ENCODE results near the gene ROR2. TPM values are rescaled to one million over a fixed set of nuclear protein-coding genes. Genes with fewer than 3 reads are reported as not detected.

ROR2 gene
- total and polyA plus RNA-seq, 2 of the 8 experiments (the other 6 are each of a cell fraction or from before 2014, with no cell fraction given) = 2.7 to 4.3 TPM

DNA sequence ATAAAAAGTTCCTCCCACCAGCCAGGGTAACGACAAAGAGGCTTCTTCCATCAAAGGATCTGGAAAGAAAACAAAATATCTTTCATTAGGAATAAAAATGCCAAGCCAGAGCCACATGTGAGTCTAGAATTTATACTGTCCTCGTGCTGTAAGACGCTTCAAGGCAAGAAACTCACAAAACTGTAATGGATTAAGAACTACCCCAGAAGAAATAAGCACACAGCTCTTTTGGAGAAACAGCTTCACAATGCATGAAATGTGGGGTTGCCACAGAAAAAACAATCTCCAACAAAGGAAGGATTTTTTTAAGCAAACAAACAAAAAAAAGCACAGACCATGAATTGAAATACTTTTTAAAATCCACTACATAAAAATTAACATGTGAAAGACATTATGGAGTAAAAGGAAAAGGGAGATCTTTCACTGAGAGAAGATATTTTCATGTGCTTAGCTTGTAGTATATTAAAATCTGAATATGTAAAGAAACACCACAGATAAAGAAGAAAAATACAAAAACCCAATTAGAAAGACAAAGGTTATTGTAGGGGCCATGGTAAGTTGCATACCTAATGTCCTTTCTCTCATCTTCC, 385.9 kb downstream of the ROR2 start:
- H2AFZ ChIP-seq (ENCODE audit: low read length) = no peak overlapping the region
- no peak overlapping the region for H3K14ac ChIP-seq (ENCODE audit: insufficient read length)
- ChIA-PET CTCF (ENCODE audit: partially characterized antibody) (no interaction called here), POLR2A (ENCODE audit: partially characterized antibody) (no interaction called here)
- peak overlapping the region; percentile 19 for H2BK120ac ChIP-seq (replicated peaks; ENCODE audit: low read depth, low read length)
- DNase-seq (ENCODE audit: low read depth in 1 of 2, low spot score in 2 of 2) (no peak), FAIRE-seq (no peak)
- no peak overlapping the region for H3K9ac ChIP-seq (replicated peaks in 1 of 4; ENCODE audit: extremely low read depth in 1 of 4, low read depth in 3 of 4, low read length in 3 of 4)
- H4K5ac ChIP-seq (ENCODE audit: insufficient read length, low read depth, low read length) = no peak overlapping the region
- no peaks in the 10 kb centered on the region; the same call in 1 of the 2 replicates for H3K23me2 ChIP-seq (ENCODE audit: low read depth, low read length)
- H3K56ac ChIP-seq (replicated peaks; ENCODE audit: insufficient read length, low read depth, low read length) = no peak overlapping the region
- no peaks in the 10 kb centered on the region for H3K27me3 ChIP-seq (replicated peaks in 1 of 4; ENCODE audit: control insufficient read depth in 3 of 4, extremely low read depth in 1 of 4, insufficient read depth in 3 of 4, low read length in 3 of 4)
- H3K4ac ChIP-seq (replicated peaks; ENCODE audit: insufficient read length, low read depth, low read length) = no peak overlapping the region
- no peak overlapping the region for H3K27ac ChIP-seq (ENCODE audit: low read depth, low read length)
- no peak overlapping the region for H2BK15ac ChIP-seq (ENCODE audit: low read length)
- H2BK20ac ChIP-seq (ENCODE audit: low read length) = no peak overlapping the region
- peaks cover 0 to 4% (median 2%) of the 10 kb centered on the region in 4 experiments; a peak in 5 of 7 replicates for H3K4me1 ChIP-seq (replicated peaks in 1 of 4; ENCODE audit: control insufficient read depth in 3 of 4, insufficient read depth in 4 of 4, low read length in 3 of 4)
- no peak overlapping the region for H4K91ac ChIP-seq (replicated peaks; ENCODE audit: insufficient read length, low read length)
- 0 out of 4 replicates have a peak overlapping the region, but pooled peaks of 1 of the 2 experiments have one; percentile 6 for H3K4me2 ChIP-seq (ENCODE audit: insufficient read depth in 1 of 2, low read depth in 2 of 2, low read length in 2 of 2)
- H2BK5ac ChIP-seq (ENCODE audit: low read depth, low read length) = peak overlapping the region; percentile 49; the same call in 1 of the 2 replicates
- H4K8ac ChIP-seq (ENCODE audit: extremely low read depth, insufficient read depth, low read length) = no peak overlapping the region
- 39% methylated on average over 3 of the region's 3 CpGs; no CpG with 5 or more reads in 1 of the 2 experiments for WGBS, 2 experiments (ENCODE audit: extremely low coverage in 1 of 2, insufficient coverage in 1 of 2, insufficient read length in 1 of 2, insufficient replicate concordance in 2 of 2, low coverage in 1 of 2, low lambda C conversion rate in 2 of 2, missing lambda C conversion rate in 1 of 2)
- no peak overlapping the region for H2BK12ac ChIP-seq (ENCODE audit: low read depth, low read length)
- no peaks in the 10 kb centered on the region for H3K79me1 ChIP-seq (ENCODE audit: low read depth, low read length)
- TF ChIP-seq EGR1 (IDR thresholded peaks at IDR 0.05; ENCODE audit: borderline replicate concordance, low read depth, low read length) = no peak
- no peaks in the 10 kb centered on the region for H3K9me3 ChIP-seq (ENCODE audit: insufficient read depth in 2 of 2, low read depth in 1 of 2, low read length in 1 of 2)
- H4K20me1 ChIP-seq (replicated peaks in 1 of 2; ENCODE audit: control insufficient read depth in 1 of 2, insufficient read depth in 2 of 2, low read length in 2 of 2) = no peaks in the 10 kb centered on the region
- H3K79me2 ChIP-seq (ENCODE audit: control insufficient read depth in 1 of 2, insufficient read depth in 2 of 2, low read length in 2 of 2) = no peaks in the 10 kb centered on the region
- H3K18ac ChIP-seq (ENCODE audit: extremely low read depth, low read length) = no peak overlapping the region
- no peak overlapping the region for H3K23ac ChIP-seq (ENCODE audit: insufficient read length)
- H3K4me3 ChIP-seq (ENCODE audit: extremely low read depth in 1 of 4, insufficient read depth in 2 of 4, low read depth in 3 of 4, low read length in 4 of 4) = no peak overlapping the region
- no peak overlapping the region for H2AK5ac ChIP-seq (ENCODE audit: low read depth, low read length)
- no peaks in the 10 kb centered on the region for H3K36me3 ChIP-seq (ENCODE audit: control insufficient read depth in 2 of 4, insufficient read depth in 4 of 4, low read length in 3 of 4)

All from H1 (cell line).